ENCODE results near the gene FERMT3.

FERMT3 gene

DNA sequence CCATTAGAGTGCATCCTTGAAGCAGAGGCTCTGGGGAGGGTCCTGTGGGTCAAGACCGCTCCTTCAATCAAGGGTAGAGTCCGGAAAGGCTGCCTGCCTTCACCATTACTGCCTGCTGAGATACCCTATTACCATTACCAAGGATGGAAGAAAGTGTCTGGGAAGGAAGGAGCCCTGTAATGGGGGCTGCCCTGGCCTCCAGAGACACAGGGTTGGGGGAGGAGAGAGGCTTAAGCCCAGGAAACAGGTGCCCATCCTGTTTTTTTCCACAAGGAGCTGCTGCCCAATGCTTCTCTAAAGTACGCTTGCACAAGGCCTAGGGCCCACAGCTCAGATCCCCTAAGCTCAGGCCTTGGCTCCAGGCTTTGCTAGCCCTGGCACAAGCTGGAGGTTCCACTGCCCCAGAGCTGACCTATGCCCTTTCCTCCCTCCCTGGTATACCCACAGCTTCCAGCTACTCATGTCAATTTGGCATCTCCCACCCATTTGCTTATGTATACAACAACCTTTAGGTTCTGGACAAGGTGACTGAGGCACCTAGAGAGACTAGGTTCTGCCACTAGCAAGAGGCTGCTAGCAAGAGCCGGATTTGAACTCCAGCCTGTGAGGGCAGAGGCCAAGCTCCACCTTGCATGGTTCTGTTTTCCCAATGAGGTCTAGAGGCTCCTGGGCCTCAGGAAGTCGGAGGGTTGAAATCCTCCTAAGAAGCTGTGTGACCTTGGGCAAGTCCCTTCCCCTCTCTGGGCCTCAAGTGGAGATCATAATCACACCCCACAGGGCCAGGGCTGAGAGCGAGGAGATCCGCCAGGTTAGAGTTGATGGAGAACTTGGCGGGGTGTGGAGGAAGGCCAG, 43.3 kb downstream of the FERMT3 start:
- DNase-seq (ENCODE audit: low read depth): no peak

DNA sequence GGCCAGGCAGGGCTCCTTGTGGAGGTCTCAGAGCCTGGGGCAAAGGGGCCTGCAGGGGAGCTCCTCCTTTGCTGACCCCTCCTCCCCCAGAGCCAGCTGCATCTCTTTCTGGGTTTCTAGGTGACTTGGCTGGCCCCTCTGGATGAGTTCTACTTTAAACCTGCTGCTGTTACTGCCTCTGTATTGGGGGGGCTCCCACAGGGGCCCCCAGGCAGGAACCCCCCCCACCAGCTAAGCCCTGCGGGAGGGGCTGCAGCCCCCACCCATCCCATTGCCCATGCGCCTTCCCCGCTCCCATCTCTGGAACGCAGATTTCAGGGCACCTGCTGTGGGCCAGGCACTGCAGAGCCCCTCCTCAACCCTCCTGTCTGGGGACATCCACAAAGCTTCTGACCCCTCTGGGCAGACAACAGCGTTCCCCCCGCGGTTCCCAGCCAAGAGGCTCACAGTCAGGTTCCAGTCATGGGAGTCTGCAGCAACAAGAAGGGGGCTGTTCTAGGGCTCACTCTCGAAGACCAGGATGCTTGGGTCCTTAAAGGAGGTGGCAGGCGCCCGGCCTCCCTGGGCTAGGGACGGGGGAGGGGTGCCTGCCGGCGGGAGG, 44.0 kb downstream of the FERMT3 start:
- DNase-seq (ENCODE audit: low read depth): no peak

- DNase-seq (ENCODE audit: low read depth): no peak
These were observed 44.7 kb downstream of the FERMT3 start, which contains the start of gene PLCB3 for GRCh38 chr11:64251016-64251752. TSS of gene PLCB3 (plus strand) at chr11:64251530. CDS start at chr11:64251650, 120 bp downstream.

DNA sequence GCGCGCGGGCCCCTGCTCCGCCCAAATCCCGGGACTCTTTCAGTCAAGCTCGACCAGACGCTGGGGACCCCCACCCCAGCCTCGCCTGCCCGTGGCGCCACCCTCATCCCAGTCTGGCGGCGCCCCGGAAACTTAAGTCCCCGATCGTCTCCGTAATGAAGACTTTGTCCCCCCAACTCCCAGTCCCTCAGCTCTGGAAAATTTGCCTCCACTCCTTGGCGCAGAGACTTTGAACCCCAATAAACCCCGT, 45.2 kb downstream of the FERMT3 start:
- DNase-seq (ENCODE audit: low read depth): no peak

- DNase-seq (ENCODE audit: low read depth): no peak
These were observed 45.7 kb downstream of the FERMT3 start for GRCh38 chr11:64252003-64252872.

DNA sequence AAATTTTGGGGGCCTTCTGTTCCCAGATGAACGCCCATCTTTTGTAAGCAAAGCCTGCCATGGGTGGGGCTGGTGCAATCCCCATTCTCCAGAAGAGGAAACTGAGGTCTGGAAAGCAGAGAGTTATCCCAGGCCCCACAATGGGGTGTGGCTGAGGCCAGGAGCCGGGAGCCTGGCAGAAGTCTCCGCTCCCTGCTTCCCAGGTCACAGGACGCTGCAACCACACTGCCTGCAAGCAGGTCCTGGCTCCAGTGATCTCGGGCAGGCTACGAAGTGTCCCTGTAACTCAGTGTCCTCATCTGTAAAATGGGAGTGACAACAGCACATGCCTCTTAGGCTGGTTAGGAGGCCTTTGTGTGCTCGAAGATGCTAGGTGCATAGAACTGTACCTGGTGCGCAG, 46.5 kb downstream of the FERMT3 start:
- DNase-seq (ENCODE audit: low read depth): no peak

DNA sequence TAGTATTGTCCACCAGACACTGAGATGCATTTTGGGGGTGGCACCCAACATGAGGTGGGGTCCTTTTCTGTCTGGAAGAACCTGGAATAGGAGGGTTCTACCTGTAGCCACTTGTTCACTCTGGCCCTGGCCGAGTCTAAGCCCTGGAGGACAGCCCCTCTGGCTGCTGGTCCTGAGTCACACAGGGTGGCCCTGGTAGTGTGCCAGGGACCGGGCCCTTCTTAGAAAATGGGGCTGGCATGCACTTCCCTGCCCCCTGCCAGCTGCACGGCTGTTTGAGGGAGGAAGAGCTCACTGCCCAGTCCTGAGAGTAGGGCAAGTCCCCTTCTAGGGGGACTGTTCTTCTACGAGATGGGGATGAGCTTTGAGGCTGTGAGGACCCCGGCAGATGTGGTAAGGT, 47.0 kb downstream of the FERMT3 start:
- DNase-seq (ENCODE audit: low read depth): no peak

DNA sequence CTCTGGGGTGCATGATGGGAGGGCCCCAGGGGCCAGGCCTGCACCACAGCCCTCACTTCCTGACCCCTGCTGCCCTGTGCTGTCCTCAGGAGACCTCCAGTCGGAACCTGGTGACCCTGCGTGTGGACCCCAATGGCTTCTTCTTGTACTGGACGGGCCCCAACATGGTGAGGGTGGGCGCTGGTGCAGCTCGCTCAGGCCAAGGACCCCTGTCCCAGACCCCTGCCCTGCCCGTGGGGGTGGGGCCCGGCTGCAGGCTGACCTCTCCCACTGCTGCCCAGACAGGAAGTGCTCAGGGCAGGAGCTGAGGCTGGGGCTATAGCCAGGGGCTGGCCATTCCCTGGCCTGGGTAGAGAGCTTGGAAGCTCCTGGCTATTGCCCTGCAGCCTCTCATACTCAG, 47.8 kb downstream of the FERMT3 start:
- no peak for DNase-seq (ENCODE audit: low read depth)

DNA sequence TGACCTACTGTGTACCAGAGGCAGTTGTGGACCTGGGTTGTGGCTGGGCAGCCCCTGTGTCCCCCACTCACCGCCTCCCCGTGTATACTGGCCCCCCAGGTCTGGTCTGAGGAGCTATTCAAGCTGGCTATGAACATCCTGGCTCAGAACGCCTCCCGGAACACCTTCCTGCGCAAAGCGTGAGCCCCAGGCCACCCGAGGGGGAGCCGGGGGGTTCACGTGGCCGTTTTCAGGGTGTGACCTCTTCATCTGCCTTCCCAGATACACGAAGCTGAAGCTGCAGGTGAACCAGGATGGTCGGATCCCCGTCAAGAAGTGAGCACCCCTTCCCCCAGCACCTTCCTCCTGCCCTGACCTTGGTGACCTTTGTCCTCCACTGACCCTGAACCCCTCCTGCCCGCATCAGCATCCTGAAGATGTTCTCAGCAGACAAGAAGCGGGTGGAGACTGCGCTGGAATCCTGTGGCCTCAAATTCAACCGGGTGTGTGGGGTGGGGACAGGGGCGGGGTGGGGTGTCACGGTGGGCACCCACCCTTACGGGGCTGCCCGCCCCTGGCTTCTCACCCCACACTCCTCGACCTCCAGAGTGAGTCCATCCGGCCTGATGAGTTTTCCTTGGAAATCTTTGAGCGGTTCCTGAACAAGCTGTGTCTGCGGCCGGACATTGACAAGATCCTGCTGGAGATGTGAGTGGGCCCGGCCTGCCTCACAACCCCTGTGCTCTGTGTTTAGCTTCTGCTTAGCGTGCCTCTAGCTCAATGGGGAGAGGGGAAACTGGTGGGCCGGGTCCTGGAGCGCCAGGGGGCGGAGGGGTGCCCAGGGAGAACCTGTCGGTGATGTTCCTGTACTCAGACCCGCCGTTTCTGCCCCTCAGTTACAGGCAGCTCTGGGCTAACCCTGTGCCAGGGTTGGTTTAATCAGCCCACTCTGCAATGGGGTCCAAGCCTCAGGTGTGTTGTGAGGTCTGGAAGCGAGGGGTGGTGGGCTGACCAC, 48.9 kb downstream of the FERMT3 start:
- DNase-seq (ENCODE audit: low read depth): no peak

GRCh38 chr11:64256300-64256699, 49.8 kb downstream of the FERMT3 start:
- no peak for DNase-seq (ENCODE audit: low read depth)

GRCh38 chr11:64258356-64258755, 51.8 kb downstream of the FERMT3 start:
- DNase-seq (ENCODE audit: low read depth): no peak

GRCh38 chr11:64258946-64259532, 52.5 kb downstream of the FERMT3 start:
- no peak for DNase-seq (ENCODE audit: low read depth)

GRCh38 chr11:64259533-64260067, 53.1 kb downstream of the FERMT3 start:
- DNase-seq (ENCODE audit: low read depth): no peak

DNA sequence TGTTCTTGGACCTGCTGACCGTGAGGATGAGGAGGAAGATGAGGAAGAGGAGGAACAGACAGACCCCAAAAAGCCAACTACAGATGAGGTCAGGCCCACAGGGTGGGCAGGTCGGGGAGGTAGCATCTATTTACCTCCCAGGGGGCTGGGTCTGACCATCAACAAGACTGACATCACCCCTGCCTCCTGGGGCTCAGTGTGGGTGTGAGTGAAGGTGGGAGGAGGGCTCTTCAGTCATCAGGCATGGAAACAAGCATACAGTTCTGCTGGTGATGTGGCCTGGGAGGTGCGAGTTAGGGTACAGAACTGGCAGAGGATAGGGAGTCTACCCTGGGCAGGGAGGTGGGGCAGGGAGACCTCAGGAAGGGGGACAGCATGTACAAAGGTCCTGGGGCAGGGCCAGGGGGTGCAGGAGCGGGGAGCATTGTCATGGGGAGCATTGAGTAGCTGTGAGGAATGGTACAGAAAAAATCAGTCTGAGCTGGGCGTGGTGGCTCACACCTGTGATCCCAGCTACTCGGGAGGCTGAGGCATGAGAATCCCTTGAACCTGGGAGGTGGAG, 53.7 kb downstream of the FERMT3 start:
- no peak for DNase-seq (ENCODE audit: low read depth)

- DNase-seq (ENCODE audit: low read depth): no peak
These were observed 55.1 kb downstream of the FERMT3 start for GRCh38 chr11:64261556-64262080.

GRCh38 chr11:64262271-64263002, 55.9 kb downstream of the FERMT3 start:
- no peak for DNase-seq (ENCODE audit: low read depth)

GRCh38 chr11:64263021-64263946, 56.8 kb downstream of the FERMT3 start:
- no peak for DNase-seq (ENCODE audit: low read depth)

- DNase-seq (ENCODE audit: low read depth): no peak
These were observed 57.4 kb downstream of the FERMT3 start for GRCh38 chr11:64263947-64264317.

Data from stimulated activated CD8-positive, alpha-beta memory T cell treated with anti-CD3 and anti-CD28 coated beads, Interleukin-12 subunit alpha, Interleukin-12 subunit beta, amount 100 ng/mL, for 1 hour (primary cell).